ENCODE measurements around the gene PSMA2. TPM values are rescaled to one million over a fixed set of nuclear protein-coding genes. Genes with fewer than 3 reads are reported as not detected.

The PSMA2 gene
- total RNA-seq, 4 donors from 2014 or later: 26.3 to 86.7 (median 48.7) TPM

- H3K27me3 ChIP-seq: no peaks in the 10 kb centered on the region
- no peaks in the 10 kb centered on the region for H3K4me1 ChIP-seq
- no peak overlapping the region for H3K4me3 ChIP-seq
- no peak for TF ChIP-seq EP300 (IDR thresholded peaks at IDR 0.05)
- no peak for TF ChIP-seq CTCF (IDR thresholded peaks at IDR 0.05)
- TF ChIP-seq POLR2A (IDR thresholded peaks at IDR 0.05): no peak
- WGBS, 2 donors: 75 to 80% methylated on average over 4 of the region's 4 CpGs
- DNase-seq (ENCODE audit: low spot score in 2 of 2): no peak
- no peak overlapping the region for H3K27ac ChIP-seq
- H3K9me3 ChIP-seq: no peaks in the 10 kb centered on the region
- no peaks in the 10 kb centered on the region for H3K36me3 ChIP-seq
Measured at GRCh38 chr7:42952328-42952727, 20.4 kb upstream of the PSMA2 start.

GRCh38 chr7:42950417-42950816 is 18.4 kb upstream of the PSMA2 start:
- no peaks in the 10 kb centered on the region for H3K4me1 ChIP-seq
- H3K9me3 ChIP-seq: no peaks in the 10 kb centered on the region
- 60 to 75% methylated on average over 3 of the region's 3 CpGs for WGBS, 2 donors
- no peak for TF ChIP-seq CTCF (IDR thresholded peaks at IDR 0.05)
- no peak for TF ChIP-seq EP300 (IDR thresholded peaks at IDR 0.05)
- TF ChIP-seq POLR2A (IDR thresholded peaks at IDR 0.05): no peak
- no peak overlapping the region for H3K27ac ChIP-seq
- no peak for DNase-seq (ENCODE audit: low spot score in 2 of 2)
- no peaks in the 10 kb centered on the region for H3K27me3 ChIP-seq
- no peak overlapping the region for H3K4me3 ChIP-seq
- no peaks in the 10 kb centered on the region for H3K36me3 ChIP-seq

GRCh38 chr7:42947521-42947920 is 15.5 kb upstream of the PSMA2 start:
- Histone ChIP-seq H3K4me1 (peaks cover 0 to 2% (median 0%) of the 10 kb centered on the region in 4 donors), H3K27ac (no peak overlapping the region), H3K36me3 (no peaks in the 10 kb centered on the region), H3K4me3 (no peak overlapping the region), H3K9me3 (no peaks in the 10 kb centered on the region), H3K27me3 (no peaks in the 10 kb centered on the region)
- no peak for DNase-seq (ENCODE audit: low spot score in 2 of 2)
- 72 to 76% methylated on average over 2 of the region's 2 CpGs for WGBS, 2 donors
- TF ChIP-seq CTCF (IDR thresholded peaks at IDR 0.05) (no peak), EP300 (IDR thresholded peaks at IDR 0.05) (no peak), POLR2A (IDR thresholded peaks at IDR 0.05) (no peak)

GRCh38 chr7:42946627-42946950 is 14.6 kb upstream of the PSMA2 start:
- H3K27me3 ChIP-seq: no peaks in the 10 kb centered on the region
- peaks cover 0 to 2% (median 0%) of the 10 kb centered on the region in 4 donors for H3K4me1 ChIP-seq
- no peaks in the 10 kb centered on the region for H3K9me3 ChIP-seq
- no peak for TF ChIP-seq CTCF (IDR thresholded peaks at IDR 0.05)
- no peak for TF ChIP-seq EP300 (IDR thresholded peaks at IDR 0.05)
- TF ChIP-seq POLR2A (IDR thresholded peaks at IDR 0.05): no peak
- 94 to 95% methylated on average over 2 of the region's 2 CpGs for WGBS, 2 donors
- no peak for DNase-seq (ENCODE audit: low spot score in 2 of 2)
- no peaks in the 10 kb centered on the region for H3K36me3 ChIP-seq
- H3K27ac ChIP-seq: no peak overlapping the region
- no peak overlapping the region for H3K4me3 ChIP-seq

- peak overlapping the region in 1 of 4 donors; percentile 41 for H3K27ac ChIP-seq
- peaks cover 0 to 2% (median 0%) of the 10 kb centered on the region in 4 donors for H3K4me1 ChIP-seq
- 18 to 19% methylated on average over 4 of the region's 4 CpGs for WGBS, 2 donors
Measured at GRCh38 chr7:42945821-42946626, 14.1 kb upstream of the PSMA2 start.

More at GRCh38 chr7:42945821-42946626, 14.1 kb upstream of the PSMA2 start:
- TF ChIP-seq POLR2A (IDR thresholded peaks at IDR 0.05) (no peak), EP300 (IDR thresholded peaks at IDR 0.05) (no peak), CTCF (IDR thresholded peaks at IDR 0.05) (no peak)
- no peaks in the 10 kb centered on the region for H3K27me3 ChIP-seq
- no peak overlapping the region for H3K4me3 ChIP-seq
- H3K36me3 ChIP-seq: no peaks in the 10 kb centered on the region
- H3K9me3 ChIP-seq: no peaks in the 10 kb centered on the region
- no peak for DNase-seq (ENCODE audit: low spot score in 2 of 2)
